ENCODE data around the gene ZBTB3. TPM values are rescaled to one million over a fixed set of nuclear protein-coding genes. Genes with fewer than 3 reads are reported as not detected.

ZBTB3 gene
- total and polyA plus RNA-seq, 2 of the 8 experiments (the other 6 are each of a cell fraction or from before 2014, with no cell fraction given): 30.2 to 76.9 TPM

DNA sequence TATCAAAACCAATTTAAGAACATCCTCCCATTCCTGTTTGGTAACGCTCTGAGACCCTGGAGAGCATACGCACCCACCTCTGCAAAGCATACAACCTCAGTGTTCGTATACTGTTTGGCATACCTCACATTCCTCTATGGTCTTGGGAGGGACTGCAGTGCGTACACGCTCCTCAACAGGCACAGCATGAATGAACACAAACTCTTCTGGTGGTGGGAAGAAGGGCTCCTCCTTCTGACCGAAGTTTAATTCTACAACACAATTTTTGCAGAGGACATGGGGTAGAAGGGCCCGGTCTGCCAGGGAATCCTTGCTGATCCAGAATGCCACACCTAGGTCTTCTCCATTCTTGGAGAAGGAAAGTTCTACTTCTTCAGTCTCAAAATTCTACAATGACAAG lies 32.0 kb downstream of the ZBTB3 start:
- Histone ChIP-seq H3K56ac (replicated peaks; ENCODE audit: insufficient read length, low read depth, low read length) (no peak overlapping the region), H3K9ac (replicated peaks in 1 of 4; ENCODE audit: extremely low read depth in 1 of 4, low read depth in 3 of 4, low read length in 3 of 4) (no peak overlapping the region), H3K79me2 (ENCODE audit: control insufficient read depth in 1 of 2, insufficient read depth in 2 of 2, low read length in 2 of 2) (peaks cover 18 to 56% of the 10 kb centered on the region in 2 experiments), H3K23me2 (ENCODE audit: low read depth, low read length) (peaks cover 9% of the 10 kb centered on the region), H3K36me3 (ENCODE audit: control insufficient read depth in 2 of 4, insufficient read depth in 4 of 4, low read length in 3 of 4) (peaks cover 36 to 74% (median 62%) of the 10 kb centered on the region in 4 experiments), H2BK5ac (ENCODE audit: low read depth, low read length) (no peak overlapping the region), H4K20me1 (replicated peaks in 1 of 2; ENCODE audit: control insufficient read depth in 1 of 2, insufficient read depth in 2 of 2, low read length in 2 of 2) (peaks cover 12 to 17% of the 10 kb centered on the region in 2 experiments), H3K27me3 (replicated peaks in 1 of 4; ENCODE audit: control insufficient read depth in 3 of 4, extremely low read depth in 1 of 4, insufficient read depth in 3 of 4, low read length in 3 of 4) (no peaks in the 10 kb centered on the region), H3K9me3 (ENCODE audit: insufficient read depth in 2 of 2, low read depth in 1 of 2, low read length in 1 of 2) (no peaks in the 10 kb centered on the region), H2BK20ac (ENCODE audit: low read length) (no peak overlapping the region), H2BK120ac (replicated peaks; ENCODE audit: low read depth, low read length) (no peak overlapping the region), H2BK15ac (ENCODE audit: low read length) (no peak overlapping the region), H3K14ac (ENCODE audit: insufficient read length) (no peak overlapping the region), H3K79me1 (ENCODE audit: low read depth, low read length) (0 out of 2 replicates have a peak, but pooled peaks cover 2% of the 10 kb centered on the region), H3K4me2 (ENCODE audit: insufficient read depth in 1 of 2, low read depth in 2 of 2, low read length in 2 of 2) (no peak overlapping the region), H2BK12ac (ENCODE audit: low read depth, low read length) (no peak overlapping the region), H4K5ac (ENCODE audit: insufficient read length, low read depth, low read length) (no peak overlapping the region), H3K4me1 (replicated peaks in 1 of 4; ENCODE audit: control insufficient read depth in 3 of 4, insufficient read depth in 4 of 4, low read length in 3 of 4) (no peaks in the 10 kb centered on the region; a peak in 3 of 7 replicates), H3K4me3 (ENCODE audit: extremely low read depth in 1 of 4, insufficient read depth in 2 of 4, low read depth in 3 of 4, low read length in 4 of 4) (no peak overlapping the region), H4K91ac (replicated peaks; ENCODE audit: insufficient read length, low read length) (no peak overlapping the region), H3K27ac (ENCODE audit: low read depth, low read length) (no peak overlapping the region), H4K8ac (ENCODE audit: extremely low read depth, insufficient read depth, low read length) (no peak overlapping the region), H2AK5ac (ENCODE audit: low read depth, low read length) (no peak overlapping the region), H3K23ac (ENCODE audit: insufficient read length) (no peak overlapping the region), H2AFZ (ENCODE audit: low read length) (no peak overlapping the region), H3K4ac (replicated peaks; ENCODE audit: insufficient read length, low read depth, low read length) (no peak overlapping the region), H3K18ac (ENCODE audit: extremely low read depth, low read length) (no peak overlapping the region)
- CTCF ChIA-PET (ENCODE audit: partially characterized antibody): no interaction called here
- DNase-seq (ENCODE audit: low read depth in 1 of 2, low spot score in 2 of 2) (no peak), FAIRE-seq (no peak)
- POLR2A ChIA-PET (ENCODE audit: partially characterized antibody): interaction anchor here (3.5 to 61.4 kb wide), 4 partner anchors 7 to 62 kb away, joined by 15 to 2041 read pairs (median 156); partner anchors contain the start of genes BSCL2, C11orf98, CSKMT and GANAB
- WGBS, 2 experiments (ENCODE audit: extremely low coverage in 1 of 2, insufficient coverage in 1 of 2, insufficient read length in 1 of 2, insufficient replicate concordance in 2 of 2, low coverage in 1 of 2, low lambda C conversion rate in 2 of 2, missing lambda C conversion rate in 1 of 2): 92% methylated on average over 7 of the region's 7 CpGs; no CpG with 5 or more reads in 1 of the 2 experiments
- TF ChIP-seq, protein P1, sequence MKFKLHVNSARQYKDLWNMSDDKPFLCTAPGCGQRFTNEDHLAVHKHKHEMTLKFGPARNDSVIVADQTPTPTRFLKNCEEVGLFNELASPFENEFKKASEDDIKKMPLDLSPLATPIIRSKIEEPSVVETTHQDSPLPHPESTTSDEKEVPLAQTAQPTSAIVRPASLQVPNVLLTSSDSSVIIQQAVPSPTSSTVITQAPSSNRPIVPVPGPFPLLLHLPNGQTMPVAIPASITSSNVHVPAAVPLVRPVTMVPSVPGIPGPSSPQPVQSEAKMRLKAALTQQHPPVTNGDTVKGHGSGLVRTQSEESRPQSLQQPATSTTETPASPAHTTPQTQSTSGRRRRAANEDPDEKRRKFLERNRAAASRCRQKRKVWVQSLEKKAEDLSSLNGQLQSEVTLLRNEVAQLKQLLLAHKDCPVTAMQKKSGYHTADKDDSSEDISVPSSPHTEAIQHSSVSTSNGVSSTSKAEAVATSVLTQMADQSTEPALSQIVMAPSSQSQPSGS (IDR thresholded peaks at IDR 0.05; ENCODE audit: low read length): no peak
- TF ChIP-seq NRF1 (IDR thresholded peaks at IDR 0.05; ENCODE audit: low read depth, low read length) (no peak), JUN (IDR thresholded peaks at IDR 0.05; ENCODE audit: low read depth, low read length) (no peak), SP1 (IDR thresholded peaks at IDR 0.05; ENCODE audit: low read depth, low read length) (no peak), CREB1 (IDR thresholded peaks at IDR 0.05) (no peak), EGR1 (IDR thresholded peaks at IDR 0.05; ENCODE audit: borderline replicate concordance, low read depth, low read length) (no peak), RAD21 (IDR thresholded peaks at IDR 0.05 in 1 of 2, conservative IDR thresholded peaks at IDR 0.05 in 1 of 2; ENCODE audit: low read depth in 2 of 2, low read length in 2 of 2) (peak in 1 of 2 experiments; percentile 6; a peak in 1 of 4 replicates), CTBP2 (IDR thresholded peaks at IDR 0.05; ENCODE audit: borderline replicate concordance, insufficient read depth, insufficient read length, low read length) (no peak), CEBPB (IDR thresholded peaks at IDR 0.05; ENCODE audit: low read depth, low read length) (no peak), TEAD4 (IDR thresholded peaks at IDR 0.05; ENCODE audit: low read depth, low read length) (peak; percentile 64; the same call in 1 of the 2 replicates), SUZ12 (IDR thresholded peaks at IDR 0.05; ENCODE audit: low read length) (no peak), SP4 (IDR thresholded peaks at IDR 0.05; ENCODE audit: low read length) (no peak)
